BE2C (cell line): Measurements from ENCODE around the gene MYO10.

ENCODE experiments used
- DNase-seq: peaks from one replicate; pipeline ENCODE4 v3.0.0-alpha.2; 2020
- H3K27me3 ChIP-seq: fragments of 250-450 bp; sonication (Bioruptor Pico); 2 replicates; pipeline ENCODE4 v1.5.1; 2020; ENCODE audit warnings: mild to moderate bottlenecking
- H3K36me3 ChIP-seq: fragments of 250-450 bp; sonication (Bioruptor Pico); 2 replicates; pipeline ENCODE4 v1.5.1; 2020; ENCODE audit warnings: mild to moderate bottlenecking
- H3K4me1 ChIP-seq: fragments of 250-450 bp; sonication (Bioruptor Pico); 2 replicates; pipeline ENCODE4 v1.5.1; 2020
- H3K4me3 ChIP-seq: 2 replicates; pipeline ENCODE4 v1.5.1; 2011; ENCODE audit warnings: low read depth, low read length
- H3K9me3 ChIP-seq: fragments of 250-450 bp; sonication (Bioruptor Pico); 2 replicates; pipeline ENCODE4 v1.5.1; 2020
- TF ChIP-seq, protein P1 (sequence below): IDR thresholded peaks from 2 replicates; pipeline ENCODE4 v1.5.1; 2012; ENCODE audit warnings: mild to moderate bottlenecking, low read depth, low read length

Gene MYO10

DNA sequence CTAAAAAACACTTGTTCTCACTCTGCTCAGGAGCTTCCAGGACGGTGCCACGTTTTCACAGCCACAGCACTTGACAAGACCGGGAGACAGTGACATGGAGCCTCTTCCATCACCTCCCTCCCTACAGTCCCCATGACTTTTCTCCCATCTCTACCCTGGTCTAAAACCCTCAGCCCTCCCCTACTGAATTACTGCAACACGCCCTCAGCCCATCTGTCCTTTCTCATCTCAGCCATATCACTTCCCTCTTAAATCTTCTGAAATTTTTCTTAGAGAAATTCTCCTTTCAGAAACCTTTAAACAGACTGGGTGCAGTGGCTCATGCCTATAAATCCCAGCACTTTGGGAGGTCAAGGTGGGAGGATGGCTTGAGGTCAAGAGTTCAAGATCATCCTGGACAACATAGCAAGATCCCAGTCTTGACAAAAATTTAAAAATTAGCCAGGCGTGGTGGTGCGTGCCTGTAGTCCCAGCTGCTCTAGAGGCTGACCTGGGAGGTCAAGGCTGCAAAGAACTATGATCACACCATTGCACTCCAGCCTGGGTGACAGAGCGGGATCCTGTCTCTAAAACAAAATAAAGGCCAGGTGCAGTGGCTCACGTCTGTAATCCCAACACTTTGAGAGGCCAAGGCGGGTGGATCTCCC is 125.8 kb downstream of the MYO10 start:
- no peak for DNase-seq
- no peaks in the 10 kb centered on the region for H3K36me3 ChIP-seq
- TF ChIP-seq, protein P1, sequence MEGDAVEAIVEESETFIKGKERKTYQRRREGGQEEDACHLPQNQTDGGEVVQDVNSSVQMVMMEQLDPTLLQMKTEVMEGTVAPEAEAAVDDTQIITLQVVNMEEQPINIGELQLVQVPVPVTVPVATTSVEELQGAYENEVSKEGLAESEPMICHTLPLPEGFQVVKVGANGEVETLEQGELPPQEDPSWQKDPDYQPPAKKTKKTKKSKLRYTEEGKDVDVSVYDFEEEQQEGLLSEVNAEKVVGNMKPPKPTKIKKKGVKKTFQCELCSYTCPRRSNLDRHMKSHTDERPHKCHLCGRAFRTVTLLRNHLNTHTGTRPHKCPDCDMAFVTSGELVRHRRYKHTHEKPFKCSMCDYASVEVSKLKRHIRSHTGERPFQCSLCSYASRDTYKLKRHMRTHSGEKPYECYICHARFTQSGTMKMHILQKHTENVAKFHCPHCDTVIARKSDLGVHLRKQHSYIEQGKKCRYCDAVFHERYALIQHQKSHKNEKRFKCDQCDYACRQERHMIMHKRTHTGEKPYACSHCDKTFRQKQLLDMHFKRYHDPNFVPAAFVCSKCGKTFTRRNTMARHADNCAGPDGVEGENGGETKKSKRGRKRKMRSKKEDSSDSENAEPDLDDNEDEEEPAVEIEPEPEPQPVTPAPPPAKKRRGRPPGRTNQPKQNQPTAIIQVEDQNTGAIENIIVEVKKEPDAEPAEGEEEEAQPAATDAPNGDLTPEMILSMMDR: no peak
- H3K27me3 ChIP-seq: no peaks in the 10 kb centered on the region
- H3K4me3 ChIP-seq: no peak overlapping the region
- H3K9me3 ChIP-seq: no peaks in the 10 kb centered on the region
- no peaks in the 10 kb centered on the region for H3K4me1 ChIP-seq

DNA sequence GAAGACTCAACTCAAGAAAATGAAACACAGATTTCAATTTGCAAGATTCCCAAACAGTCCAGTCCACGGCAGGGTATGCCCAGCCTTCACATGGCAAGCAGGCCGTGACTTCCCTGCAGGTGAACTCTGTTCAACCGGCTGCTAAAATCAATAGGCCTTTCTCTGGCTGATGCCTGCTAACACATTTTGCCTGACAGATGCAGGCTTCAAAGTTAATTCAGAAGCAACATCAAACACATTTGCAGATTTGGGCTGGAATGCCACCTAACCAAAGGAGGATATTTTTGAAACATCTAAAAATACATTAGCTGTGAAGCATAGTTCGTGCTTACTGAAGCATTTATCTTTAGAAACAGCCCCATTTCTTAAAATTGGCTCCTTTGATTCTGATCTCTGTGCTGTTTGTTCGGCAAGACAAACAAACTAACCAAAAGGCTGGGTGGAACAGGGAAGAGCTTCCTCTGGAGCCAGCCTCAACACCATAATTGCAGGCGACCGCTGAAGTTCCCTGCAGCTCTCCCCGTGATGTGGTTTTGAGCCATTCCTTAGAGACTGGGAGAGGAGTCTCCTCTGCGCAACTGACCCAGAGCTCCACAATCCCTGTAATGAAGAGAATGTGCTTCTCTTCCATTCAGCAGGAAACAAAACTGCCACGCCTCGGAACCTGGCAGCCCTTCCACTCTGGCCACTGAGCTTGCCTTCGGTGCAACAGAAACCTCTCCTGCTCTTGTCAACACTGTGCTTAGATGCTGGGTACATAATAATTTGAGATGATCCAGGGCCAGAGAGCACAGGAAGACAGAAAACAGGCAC is 126.5 kb downstream of the MYO10 start:
- H3K36me3 ChIP-seq: no peaks in the 10 kb centered on the region
- no peaks in the 10 kb centered on the region for H3K9me3 ChIP-seq
- H3K4me1 ChIP-seq: no peaks in the 10 kb centered on the region
- H3K4me3 ChIP-seq: no peak overlapping the region
- TF ChIP-seq, protein P1: no peak
- no peaks in the 10 kb centered on the region for H3K27me3 ChIP-seq
- DNase-seq: no peak

DNA sequence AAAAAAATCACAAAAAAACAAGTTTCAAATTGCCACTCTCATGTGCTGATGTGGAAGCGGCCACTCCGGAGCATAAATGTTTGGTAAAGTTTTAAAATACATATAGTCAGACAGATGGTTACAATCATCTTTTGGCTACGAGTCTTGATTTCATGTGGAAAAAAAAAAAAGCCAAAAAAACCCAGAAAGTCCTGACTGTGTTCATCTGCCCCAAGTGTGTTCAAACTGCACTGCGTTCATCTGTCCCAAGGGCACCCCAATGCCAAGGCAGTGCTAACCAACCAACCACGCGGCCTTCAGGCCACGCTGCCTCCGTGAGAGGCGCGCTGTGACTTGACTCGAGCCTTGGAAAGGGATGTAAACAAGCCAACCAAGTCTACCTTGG is 127.1 kb downstream of the MYO10 start:
- no peaks in the 10 kb centered on the region for H3K27me3 ChIP-seq
- H3K4me1 ChIP-seq: no peaks in the 10 kb centered on the region
- TF ChIP-seq, protein P1: no peak
- no peaks in the 10 kb centered on the region for H3K36me3 ChIP-seq
- no peaks in the 10 kb centered on the region for H3K9me3 ChIP-seq
- no peak for DNase-seq
- H3K4me3 ChIP-seq: no peak overlapping the region

DNA sequence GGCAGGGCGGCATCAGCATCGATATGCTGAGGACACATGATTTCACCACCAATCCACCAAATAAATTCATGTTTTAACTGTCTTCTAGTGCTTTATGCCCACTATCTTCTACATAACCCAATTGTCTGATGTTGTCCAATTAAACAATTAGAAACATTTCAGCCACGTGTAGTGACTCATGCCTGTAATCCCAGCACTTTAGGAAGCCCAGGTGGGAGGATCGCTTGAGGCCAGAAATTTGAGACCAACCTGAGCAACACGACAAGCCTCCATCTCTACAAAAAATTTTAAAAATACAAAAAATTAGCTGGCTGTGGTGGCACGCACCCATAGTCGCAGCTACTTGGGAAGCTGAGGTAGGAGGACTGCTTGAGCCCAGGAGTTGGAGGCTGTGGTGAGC is 128.1 kb downstream of the MYO10 start:
- no peaks in the 10 kb centered on the region for H3K9me3 ChIP-seq
- DNase-seq: no peak
- H3K4me1 ChIP-seq: no peaks in the 10 kb centered on the region
- TF ChIP-seq, protein P1: no peak
- H3K36me3 ChIP-seq: no peaks in the 10 kb centered on the region
- H3K27me3 ChIP-seq: no peaks in the 10 kb centered on the region
- H3K4me3 ChIP-seq: no peak overlapping the region

DNA sequence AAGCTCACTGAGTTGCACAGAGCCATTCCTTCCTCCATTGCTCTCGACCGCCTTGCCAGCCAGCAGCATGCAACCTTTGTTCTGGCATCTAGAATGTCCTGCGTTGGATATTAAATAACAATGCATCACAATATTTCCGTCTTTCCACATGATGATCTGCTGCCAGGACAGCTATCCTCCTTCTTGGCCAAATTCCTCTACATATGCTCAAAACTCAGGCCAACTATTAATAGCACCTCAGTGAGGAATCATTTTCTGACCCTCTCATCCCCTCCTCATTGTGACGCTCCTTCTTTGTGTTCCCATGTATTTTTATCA is 128.6 kb downstream of the MYO10 start:
- H3K9me3 ChIP-seq: no peaks in the 10 kb centered on the region
- DNase-seq: no peak
- H3K36me3 ChIP-seq: no peaks in the 10 kb centered on the region
- TF ChIP-seq, protein P1: no peak
- H3K27me3 ChIP-seq: no peaks in the 10 kb centered on the region
- no peak overlapping the region for H3K4me3 ChIP-seq
- no peaks in the 10 kb centered on the region for H3K4me1 ChIP-seq
